DND-41 (cell line): ENCODE measurements around the gene FOCAD.

Experiments used
- ATAC-seq: fragments of 200-7000 bp; cut with Tn5 transposase; 3 replicates; pipeline ENCODE4 v1.9.1; 2021; ENCODE audit warnings: low read depth; ENCODE audit not compliant: insufficient read depth
- DNase-seq: peaks from one replicate; pipeline ENCODE4 v3.0.0-alpha.2; 2020
- H2AFZ ChIP-seq: 2 replicates; pipeline ENCODE4 v1.6.0; 2012; ENCODE audit warnings: low read depth, low read length
- H3K27ac ChIP-seq: 2 replicates; pipeline ENCODE4 v1.5.1; 2012; ENCODE audit warnings: low read length, inconsistent platforms
- H3K27me3 ChIP-seq: fragments of 200-600 bp; sonication (generic); 2 replicates; pipeline ENCODE4 v1.6.0; 2012; ENCODE audit warnings: low read length, mild to moderate bottlenecking, inconsistent platforms; ENCODE audit not compliant: insufficient read depth, poor library complexity
- H3K36me3 ChIP-seq: 2 replicates; pipeline ENCODE4 v1.5.1; 2012; ENCODE audit warnings: low read length, inconsistent platforms; ENCODE audit not compliant: insufficient read depth
- H3K4me1 ChIP-seq: 2 replicates; pipeline ENCODE4 v1.5.1; 2012; ENCODE audit warnings: mild to moderate bottlenecking, low read length; ENCODE audit not compliant: insufficient read depth
- H3K4me2 ChIP-seq: 2 replicates; pipeline ENCODE4 v1.6.0; 2012; ENCODE audit warnings: mild to moderate bottlenecking, moderate library complexity, low read length, inconsistent platforms; ENCODE audit not compliant: insufficient read depth
- H3K4me3 ChIP-seq, 2 experiments: fragments of 200-600 bp in 1 of 2; shearing (Covaris generic) in 1 of 2; 2 replicates each; pipeline ENCODE4 v1.5.1; 2012 to 2016; ENCODE audit warnings: inconsistent platforms in 2 of 2, low read length in 2 of 2, mild to moderate bottlenecking in 2 of 2, low read depth in 1 of 2, moderate library complexity in 1 of 2
- H3K79me2 ChIP-seq: 2 replicates; pipeline ENCODE4 v1.6.0; 2012; ENCODE audit warnings: low read length, inconsistent platforms; ENCODE audit not compliant: insufficient read depth
- H3K9ac ChIP-seq: 2 replicates; pipeline ENCODE4 v1.6.0; 2012; ENCODE audit warnings: low read depth, mild to moderate bottlenecking, inconsistent platforms, low read length, moderate library complexity
- H3K9me3 ChIP-seq: 2 replicates; pipeline ENCODE4 v1.5.1; 2012; ENCODE audit warnings: low read length, moderate library complexity, mild to moderate bottlenecking, inconsistent platforms; ENCODE audit not compliant: insufficient read depth, severe bottlenecking
- H4K20me1 ChIP-seq: 2 replicates; pipeline ENCODE4 v1.6.0; 2012; ENCODE audit warnings: low read length; ENCODE audit not compliant: insufficient read depth
- EZH2 ChIP-seq: IDR thresholded peaks from 3 replicates; pipeline ENCODE4 v1.6.1; 2012; ENCODE audit warnings: borderline replicate concordance, low read depth, mild to moderate bottlenecking, moderate library complexity, low read length, inconsistent platforms; ENCODE audit not compliant: severe bottlenecking
- TF ChIP-seq, protein P1 (sequence below): IDR thresholded peaks from 2 replicates; pipeline ENCODE4 v1.5.1; 2012; ENCODE audit warnings: borderline replicate concordance, low read length, moderate library complexity, mild to moderate bottlenecking; ENCODE audit not compliant: poor library complexity, severe bottlenecking; ENCODE audit errors: extremely low read depth

Gene FOCAD

DNA sequence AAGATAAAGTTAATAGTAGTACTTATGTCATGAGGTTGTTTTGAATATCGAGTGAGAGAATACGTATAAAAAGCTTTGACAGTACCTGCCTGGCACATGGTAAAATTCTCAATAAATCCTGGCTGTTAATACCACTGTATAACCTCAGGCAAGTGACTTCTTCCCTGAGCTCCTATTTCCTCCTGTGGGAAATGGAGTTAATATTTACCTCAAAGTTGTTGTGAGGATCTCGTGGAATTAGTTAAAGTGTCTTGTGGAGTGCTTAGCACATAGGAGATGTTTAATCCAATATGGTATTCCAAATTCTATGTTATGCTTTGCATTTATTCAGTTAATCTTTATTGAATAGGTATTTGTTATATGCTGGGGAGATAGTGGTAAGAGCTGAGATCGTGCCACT is 18.5 kb downstream of the FOCAD start:
- Histone ChIP-seq H3K9me3 (no peaks in the 10 kb centered on the region), H3K36me3 (no peaks in the 10 kb centered on the region), H3K4me3 (no peak overlapping the region), H3K79me2 (peaks cover 19% of the 10 kb centered on the region; the same call in 1 of the 2 replicates), H3K9ac (no peak overlapping the region), H4K20me1 (peaks cover 3% of the 10 kb centered on the region; the same call in 1 of the 2 replicates), H3K4me1 (peaks cover 4% of the 10 kb centered on the region; the same call in 1 of the 2 replicates), H2AFZ (no peak overlapping the region), H3K27me3 (no peaks in the 10 kb centered on the region), H3K27ac (no peak overlapping the region), H3K4me2 (no peak overlapping the region)
- DNase-seq (no peak), ATAC-seq (no peak)
- no peak for TF ChIP-seq EZH2
- TF ChIP-seq, protein P1, sequence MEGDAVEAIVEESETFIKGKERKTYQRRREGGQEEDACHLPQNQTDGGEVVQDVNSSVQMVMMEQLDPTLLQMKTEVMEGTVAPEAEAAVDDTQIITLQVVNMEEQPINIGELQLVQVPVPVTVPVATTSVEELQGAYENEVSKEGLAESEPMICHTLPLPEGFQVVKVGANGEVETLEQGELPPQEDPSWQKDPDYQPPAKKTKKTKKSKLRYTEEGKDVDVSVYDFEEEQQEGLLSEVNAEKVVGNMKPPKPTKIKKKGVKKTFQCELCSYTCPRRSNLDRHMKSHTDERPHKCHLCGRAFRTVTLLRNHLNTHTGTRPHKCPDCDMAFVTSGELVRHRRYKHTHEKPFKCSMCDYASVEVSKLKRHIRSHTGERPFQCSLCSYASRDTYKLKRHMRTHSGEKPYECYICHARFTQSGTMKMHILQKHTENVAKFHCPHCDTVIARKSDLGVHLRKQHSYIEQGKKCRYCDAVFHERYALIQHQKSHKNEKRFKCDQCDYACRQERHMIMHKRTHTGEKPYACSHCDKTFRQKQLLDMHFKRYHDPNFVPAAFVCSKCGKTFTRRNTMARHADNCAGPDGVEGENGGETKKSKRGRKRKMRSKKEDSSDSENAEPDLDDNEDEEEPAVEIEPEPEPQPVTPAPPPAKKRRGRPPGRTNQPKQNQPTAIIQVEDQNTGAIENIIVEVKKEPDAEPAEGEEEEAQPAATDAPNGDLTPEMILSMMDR = no peak

DNA sequence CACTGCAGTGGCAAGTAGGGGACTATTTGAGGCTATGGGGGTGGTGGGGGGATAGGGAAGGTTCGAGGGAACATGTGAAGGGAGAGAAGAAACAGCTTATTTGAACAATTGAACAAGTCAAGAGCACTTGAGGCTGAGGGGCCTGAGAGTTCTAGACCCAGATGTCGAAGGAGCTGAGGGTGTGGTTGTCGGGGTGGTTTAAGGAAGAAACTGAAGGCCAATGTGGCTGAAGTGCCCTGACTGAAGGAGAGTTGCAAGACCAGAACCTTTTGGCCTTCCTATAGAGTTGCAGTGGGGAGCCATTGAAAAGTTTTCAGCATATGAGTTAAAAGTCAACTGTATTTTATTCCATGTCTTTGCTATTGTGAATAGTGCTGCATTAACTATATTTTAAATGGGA is 19.1 kb downstream of the FOCAD start:
- H3K79me2 ChIP-seq = peaks cover 17% of the 10 kb centered on the region; the same call in 1 of the 2 replicates
- TF ChIP-seq, protein P1 = no peak
- no peak for TF ChIP-seq EZH2
- ATAC-seq = no peak

DNA sequence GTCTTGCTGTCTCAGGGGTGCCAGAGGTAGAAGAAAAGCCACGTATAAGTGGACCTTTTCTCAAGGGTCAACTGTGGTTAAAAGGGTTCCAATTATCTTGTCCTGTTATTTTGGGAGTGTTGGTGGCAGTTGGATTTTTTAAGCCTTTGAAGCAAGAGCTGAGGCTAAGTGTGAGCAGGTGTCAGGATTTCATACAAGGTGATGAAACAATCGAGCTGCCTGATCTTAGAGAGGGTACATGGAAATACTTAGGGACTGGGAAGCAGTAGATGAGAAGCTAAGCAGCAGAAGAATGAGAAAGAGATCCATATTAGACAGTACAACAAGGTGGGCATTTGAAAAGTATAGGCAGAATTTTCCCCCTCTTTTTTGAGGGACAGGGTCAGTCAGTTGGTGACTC is 23.6 kb downstream of the FOCAD start:
- DNase-seq = no peak
- no peak for ATAC-seq
- no peak overlapping the region for H3K4me2 ChIP-seq
- no peaks in the 10 kb centered on the region for H3K36me3 ChIP-seq
- peaks cover 11% of the 10 kb centered on the region; the same call in 1 of the 2 replicates for H3K79me2 ChIP-seq
- no peaks in the 10 kb centered on the region for H3K27me3 ChIP-seq
- H3K9me3 ChIP-seq = no peaks in the 10 kb centered on the region
- no peak overlapping the region for H3K9ac ChIP-seq
- H3K4me3 ChIP-seq = no peak overlapping the region
- H3K27ac ChIP-seq = no peak overlapping the region
- H2AFZ ChIP-seq = no peak overlapping the region
- TF ChIP-seq, protein P1 = no peak
- TF ChIP-seq EZH2 = no peak
- H3K4me1 ChIP-seq = no peaks in the 10 kb centered on the region
- no peaks in the 10 kb centered on the region for H4K20me1 ChIP-seq

More for the DNA sequence above, 19.1 kb downstream of the FOCAD start:
- no peaks in the 10 kb centered on the region for H3K36me3 ChIP-seq
- no peak overlapping the region for H3K4me3 ChIP-seq
- H3K4me1 ChIP-seq = peaks cover 4% of the 10 kb centered on the region; the same call in 1 of the 2 replicates
- no peak overlapping the region for H3K4me2 ChIP-seq
- peaks cover 3% of the 10 kb centered on the region; the same call in 1 of the 2 replicates for H4K20me1 ChIP-seq
- DNase-seq = no peak
- no peak overlapping the region for H2AFZ ChIP-seq
- no peaks in the 10 kb centered on the region for H3K9me3 ChIP-seq
- H3K9ac ChIP-seq = no peak overlapping the region
- no peaks in the 10 kb centered on the region for H3K27me3 ChIP-seq
- H3K27ac ChIP-seq = no peak overlapping the region
